AG20443 (cell line): Measurements from ENCODE around the gene SIPA1L3.

Experiments used
- DNase-seq: peaks from one replicate; pipeline ENCODE4 v3.0.0; 2012; ENCODE audit warnings: low spot score, mixed read lengths

Gene SIPA1L3

GRCh38 chr19:37948362-37948761 is 41.4 kb downstream of the SIPA1L3 start:
- no peak for DNase-seq

DNA sequence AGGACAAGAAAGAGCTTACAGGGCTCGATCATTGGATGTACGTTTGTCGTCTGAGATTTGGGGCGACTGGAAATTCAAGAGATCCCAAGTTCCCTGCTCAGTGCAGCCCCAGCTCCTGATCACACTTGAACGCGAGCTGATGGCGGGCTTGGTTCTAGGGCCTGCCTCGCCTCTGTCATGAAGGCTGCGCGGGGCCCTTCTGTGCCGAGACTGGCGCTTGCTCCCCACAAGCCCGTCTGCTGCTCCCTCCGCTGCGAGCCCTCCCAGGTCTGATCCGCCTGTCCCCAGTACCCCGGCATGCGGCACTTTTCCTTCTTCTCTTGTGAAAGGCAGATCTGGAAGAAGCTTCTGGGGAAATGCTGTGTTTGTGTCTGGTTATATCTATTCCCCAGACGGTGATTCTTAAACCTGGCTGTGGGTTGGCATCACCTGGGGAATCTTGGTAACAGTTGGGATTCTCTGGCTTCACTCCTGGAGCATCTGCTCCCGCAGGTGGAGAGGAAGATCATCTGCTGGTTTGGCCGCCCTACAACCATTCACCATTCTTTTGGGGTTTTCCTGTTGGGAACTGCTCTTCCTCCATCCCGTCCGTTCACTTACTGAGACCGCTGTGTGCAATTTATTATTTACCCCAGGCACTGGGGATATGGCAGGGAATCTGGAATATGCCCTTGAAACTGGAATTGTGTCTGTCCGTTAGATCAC is 43.6 kb downstream of the SIPA1L3 start:
- DNase-seq: no peak

GRCh38 chr19:37951816-37952210 is 44.8 kb downstream of the SIPA1L3 start:
- no peak for DNase-seq

- peak; percentile 44 for DNase-seq
These were observed 46.3 kb downstream of the SIPA1L3 start for GRCh38 chr19:37953171-37953917.

DNA sequence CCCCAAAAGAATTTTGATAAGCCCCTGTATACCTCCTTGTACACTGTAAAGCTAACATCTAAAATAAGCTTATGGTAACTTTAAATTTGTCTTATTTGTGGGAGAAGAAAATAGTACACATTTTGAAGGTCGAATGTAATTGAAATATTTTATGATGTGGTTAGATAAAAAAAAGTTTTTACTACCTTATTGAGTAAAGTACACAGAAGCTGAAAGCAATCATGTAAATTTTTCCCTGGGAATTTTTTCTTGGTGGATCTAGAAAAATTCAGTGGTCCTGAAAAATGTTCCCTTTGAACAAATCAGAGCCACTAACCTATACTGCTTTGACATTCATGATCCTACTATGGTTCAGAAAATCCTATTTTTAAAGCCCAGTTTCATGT is 46.9 kb downstream of the SIPA1L3 start:
- no peak for DNase-seq

GRCh38 chr19:37954421-37954874 is 47.4 kb downstream of the SIPA1L3 start:
- DNase-seq: no peak

DNA sequence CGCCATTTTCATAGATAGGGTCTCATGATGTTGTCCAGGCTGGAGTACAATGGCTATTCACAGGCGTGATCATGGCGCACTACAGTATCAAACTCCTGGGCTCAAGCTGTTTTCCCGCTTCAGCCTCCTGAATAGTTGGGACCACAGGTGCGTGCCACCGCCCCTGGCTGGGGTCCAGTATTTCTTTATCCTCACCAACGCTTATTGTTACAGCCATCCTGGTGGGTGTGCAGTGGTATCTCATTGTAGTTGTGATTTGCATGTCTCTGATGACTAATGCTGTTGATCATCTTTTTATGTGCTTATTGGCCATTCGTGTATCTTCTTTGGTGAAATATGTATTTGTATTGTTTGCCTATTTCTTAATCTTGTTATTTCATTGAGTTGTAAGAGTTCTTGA is 49.0 kb downstream of the SIPA1L3 start:
- no peak for DNase-seq

DNA sequence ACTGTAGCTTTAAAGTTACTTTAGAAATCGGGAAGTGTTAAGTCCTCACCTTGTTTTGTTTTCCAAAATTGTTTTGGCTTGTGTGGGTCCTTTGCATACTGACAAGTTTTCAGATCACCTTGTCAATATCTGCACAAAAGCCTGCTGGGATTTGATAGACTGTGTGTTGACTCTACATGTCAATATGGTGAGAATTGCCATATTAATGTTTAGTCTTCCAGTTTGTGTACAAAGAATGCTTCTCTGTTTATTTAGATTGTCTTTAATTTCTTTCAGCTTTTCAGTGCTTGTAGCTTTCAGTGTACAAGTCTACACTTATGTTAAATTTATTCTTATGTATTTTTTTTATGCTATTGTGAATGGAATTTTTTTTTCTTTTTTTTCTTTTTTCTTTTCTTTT is 50.2 kb downstream of the SIPA1L3 start:
- no peak for DNase-seq

GRCh38 chr19:37959665-37960114 is 52.7 kb downstream of the SIPA1L3 start:
- no peak for DNase-seq

DNA sequence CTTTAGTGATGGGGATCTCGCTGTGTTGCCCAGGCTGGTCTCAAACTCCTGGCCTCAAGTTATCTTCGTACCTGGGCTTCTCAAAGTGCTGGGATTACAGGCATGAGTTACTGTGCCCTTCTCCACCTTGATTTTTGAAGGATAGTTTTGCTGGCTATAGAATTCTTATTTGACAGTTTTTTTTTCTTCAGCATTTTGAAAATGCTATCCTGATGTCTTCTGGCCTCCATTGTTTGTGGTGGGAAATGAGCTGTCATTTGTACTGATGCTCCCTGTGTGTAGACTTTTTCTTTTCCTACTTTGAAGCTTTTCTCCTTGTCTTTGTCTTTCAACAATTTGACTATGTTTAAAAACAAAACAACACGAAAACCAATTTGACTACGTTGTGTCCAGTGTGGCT is 54.2 kb downstream of the SIPA1L3 start:
- no peak for DNase-seq

DNA sequence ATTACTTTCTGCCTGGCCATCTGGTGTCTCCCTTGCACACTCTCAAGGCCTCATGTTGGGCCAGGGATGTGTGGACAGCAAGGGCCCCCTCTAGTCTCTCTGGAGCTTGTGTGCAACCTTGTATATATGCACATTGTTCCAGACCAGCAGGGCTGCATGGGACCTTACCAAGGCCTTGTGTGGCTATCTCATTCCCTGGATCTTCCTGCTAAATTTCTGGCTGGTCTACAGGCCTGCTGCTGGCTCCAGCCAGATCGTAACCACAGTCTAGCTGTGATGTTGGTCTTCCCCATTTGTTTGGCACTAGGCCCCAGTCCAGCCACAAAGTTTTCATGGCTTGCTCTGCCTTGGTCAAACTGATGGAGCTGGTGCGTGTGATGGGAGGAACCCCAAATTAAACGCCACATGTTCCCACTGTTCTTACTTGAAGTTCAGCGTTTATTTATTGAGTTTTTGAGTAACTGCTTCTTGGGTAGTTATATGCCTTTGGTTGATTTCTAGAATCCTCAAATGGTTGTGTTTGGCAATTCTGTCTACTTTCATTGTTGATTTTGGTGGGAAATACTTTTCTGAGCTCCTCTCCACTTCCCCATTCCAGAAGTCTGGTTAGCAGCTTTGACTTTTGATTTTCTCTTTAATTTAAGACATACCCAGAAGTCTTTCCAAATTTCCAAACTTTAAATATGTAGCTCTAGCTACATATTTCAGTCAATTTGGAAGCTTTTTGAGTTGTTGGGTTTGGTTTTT is 56.4 kb downstream of the SIPA1L3 start:
- peak; percentile 65 for DNase-seq

DNA sequence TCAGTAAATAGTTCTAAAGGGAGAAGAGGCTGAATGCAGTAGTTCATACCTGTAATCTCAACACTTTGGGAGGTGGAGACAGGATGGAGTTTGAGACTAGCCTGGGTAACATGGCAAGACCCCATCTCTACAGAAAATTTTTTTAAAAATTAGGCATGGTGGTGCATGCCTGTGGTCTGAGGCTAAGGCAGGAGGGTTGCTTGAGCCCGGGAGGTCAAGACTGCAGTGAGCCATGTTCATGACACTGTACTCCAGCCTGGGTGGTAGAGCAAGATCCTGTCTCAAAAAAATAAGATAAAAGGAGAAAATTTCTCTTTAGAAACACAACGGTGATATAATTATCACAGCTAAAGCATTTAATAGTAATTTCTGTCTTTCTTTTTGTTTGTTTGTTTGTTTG is 57.1 kb downstream of the SIPA1L3 start:
- no peak for DNase-seq

DNA sequence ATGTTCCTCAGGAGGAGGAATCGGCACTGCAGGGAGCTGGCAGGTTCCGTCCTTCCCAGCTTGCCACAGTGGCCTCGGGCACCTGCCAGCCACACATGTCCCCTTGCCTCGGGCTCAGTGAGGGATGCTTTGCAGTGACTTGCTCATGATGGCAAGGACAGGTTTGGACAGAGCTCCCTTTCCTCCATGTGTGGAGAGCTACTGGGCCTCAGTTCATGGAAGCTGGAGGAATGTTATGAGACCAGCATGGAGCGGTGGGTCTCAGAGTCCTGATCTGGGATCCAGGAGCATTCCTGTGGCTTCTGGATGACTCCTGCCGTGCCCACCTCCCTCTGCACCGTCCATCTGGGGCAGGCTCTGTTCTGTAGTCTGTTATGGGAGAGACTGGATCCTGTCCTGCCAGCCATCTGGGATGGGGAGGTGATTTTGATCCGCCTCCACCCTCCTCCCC is 59.2 kb downstream of the SIPA1L3 start:
- no peak for DNase-seq

DNA sequence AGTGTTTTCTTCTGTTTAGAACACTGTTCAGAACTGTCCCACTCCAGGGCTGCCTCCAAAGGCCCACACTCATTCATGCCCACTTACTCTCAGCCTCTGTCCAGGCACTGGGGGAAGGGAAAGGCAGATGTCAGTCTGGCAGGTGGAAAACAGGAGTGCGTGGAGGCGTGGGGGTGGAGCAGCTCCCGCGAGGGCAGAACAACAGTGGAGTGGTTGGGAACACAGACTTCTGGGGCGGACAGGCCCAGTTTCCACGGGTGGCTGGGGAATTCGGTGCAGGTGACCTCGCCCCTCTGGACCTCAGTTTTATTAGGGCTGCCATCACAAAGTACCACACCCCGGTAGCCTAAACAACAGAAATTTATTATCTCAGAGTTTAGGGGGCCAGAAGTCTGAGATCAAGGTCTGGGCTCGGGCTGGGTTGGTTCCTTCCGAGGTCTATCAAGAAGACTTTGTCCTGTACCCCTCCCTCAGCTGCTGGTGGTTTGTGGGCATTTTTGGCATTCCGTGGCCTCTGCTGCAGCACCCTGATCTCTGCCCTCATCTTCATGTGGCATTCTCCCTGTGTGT is 59.7 kb downstream of the SIPA1L3 start:
- DNase-seq: no peak

- no peak for DNase-seq
These were observed 62.7 kb downstream of the SIPA1L3 start for GRCh38 chr19:37969695-37970094.

DNA sequence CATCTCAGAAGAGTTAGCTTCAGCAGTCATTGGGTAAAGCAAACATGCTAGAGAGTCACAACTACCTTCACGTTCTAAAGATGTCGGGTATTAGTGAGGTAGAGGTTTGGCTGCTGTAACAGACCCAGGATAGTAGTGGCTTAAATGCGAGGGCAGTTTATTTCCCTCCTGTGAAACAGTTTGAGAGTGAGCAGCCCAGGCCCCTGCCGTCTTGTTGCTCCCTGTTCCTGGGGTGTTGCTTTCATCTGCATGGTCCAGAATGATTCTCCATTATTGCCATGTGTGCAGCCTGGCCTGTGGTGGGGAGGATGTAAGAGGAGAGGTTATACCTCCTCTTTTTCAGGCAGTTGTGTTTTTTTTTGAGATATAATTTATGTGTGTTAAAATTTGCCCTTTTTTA is 63.7 kb downstream of the SIPA1L3 start:
- DNase-seq: no peak

DNA sequence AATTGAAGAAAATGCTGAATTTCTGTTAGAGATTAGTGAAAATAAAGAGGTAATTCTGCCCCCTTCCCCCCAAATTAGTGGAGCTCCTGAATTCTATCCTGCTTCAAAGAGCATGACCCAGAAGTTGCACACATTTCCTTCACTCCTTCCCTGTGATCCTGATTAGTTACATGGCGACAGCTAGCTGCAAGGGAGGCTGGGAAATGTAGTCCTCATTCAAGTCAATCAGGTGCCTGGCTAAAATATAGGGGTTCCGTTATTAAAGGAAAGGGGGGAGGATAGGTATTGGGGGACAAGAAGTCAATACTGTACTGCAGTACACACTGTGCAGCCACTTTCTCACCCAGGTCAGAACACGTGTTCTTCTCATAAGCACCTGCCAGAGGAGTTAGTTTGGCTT is 65.8 kb downstream of the SIPA1L3 start:
- DNase-seq: no peak

DNA sequence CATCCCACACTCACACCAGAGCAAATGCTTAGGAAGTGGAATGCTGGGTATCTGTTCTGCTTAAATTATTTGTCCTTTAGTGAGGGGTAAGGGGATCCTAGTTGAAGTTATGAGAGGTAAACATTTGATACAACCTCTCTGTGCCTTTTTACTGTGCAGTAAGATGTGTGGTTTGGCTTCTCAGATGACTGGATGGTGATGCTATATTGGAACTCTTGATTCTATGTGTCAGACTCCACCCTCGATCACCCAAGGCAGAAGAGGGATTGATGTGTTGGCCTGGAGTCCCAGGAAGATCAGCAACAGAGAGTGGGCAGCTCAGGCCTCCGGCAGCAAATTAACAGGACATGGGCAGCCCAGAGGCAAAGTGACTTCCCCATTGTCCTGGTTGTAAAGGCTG is 66.7 kb downstream of the SIPA1L3 start:
- DNase-seq: no peak

GRCh38 chr19:37975071-37975470 is 68.1 kb downstream of the SIPA1L3 start:
- no peak for DNase-seq

- DNase-seq: no peak
These were observed 68.8 kb downstream of the SIPA1L3 start for GRCh38 chr19:37975596-37976515.

- DNase-seq: no peak
These were observed 70.4 kb downstream of the SIPA1L3 start for GRCh38 chr19:37977391-37977790.
